Neuron (in vitro differentiated cells): ENCODE results near the gene COG5.

Experiments
- H2AFZ ChIP-seq: one replicate; pipeline ENCODE4 v1.6.1; 2013; ENCODE audit warnings: low read depth, mild to moderate bottlenecking, inconsistent platforms, low read length, moderate library complexity
- H3K27me3 ChIP-seq: one replicate; pipeline ENCODE4 v1.6.1; 2013; ENCODE audit warnings: low read length; ENCODE audit not compliant: insufficient read depth
- H3K36me3 ChIP-seq: one replicate; pipeline ENCODE4 v1.6.1; 2013; ENCODE audit warnings: low read length; ENCODE audit not compliant: insufficient read depth
- H3K4me1 ChIP-seq: one replicate; pipeline ENCODE4 v1.6.1; 2013; ENCODE audit warnings: low read length; ENCODE audit not compliant: insufficient read depth
- H3K4me3 ChIP-seq: 2 replicates; pipeline ENCODE4 v1.5.1; 2013; ENCODE audit warnings: mild to moderate bottlenecking, low read length, moderate library complexity
- H3K9me3 ChIP-seq: one replicate; pipeline ENCODE4 v1.6.1; 2013; ENCODE audit warnings: low read length

COG5 gene

GRCh38 chr7:107494315-107494751 is 69.4 kb downstream of the COG5 start:
- Histone ChIP-seq H2AFZ (no peak overlapping the region), H3K27me3 (no peaks in the 10 kb centered on the region), H3K36me3 (no peaks in the 10 kb centered on the region), H3K9me3 (peaks cover 2% of the 10 kb centered on the region), H3K4me1 (no peaks in the 10 kb centered on the region), H3K4me3 (no peak overlapping the region)

DNA sequence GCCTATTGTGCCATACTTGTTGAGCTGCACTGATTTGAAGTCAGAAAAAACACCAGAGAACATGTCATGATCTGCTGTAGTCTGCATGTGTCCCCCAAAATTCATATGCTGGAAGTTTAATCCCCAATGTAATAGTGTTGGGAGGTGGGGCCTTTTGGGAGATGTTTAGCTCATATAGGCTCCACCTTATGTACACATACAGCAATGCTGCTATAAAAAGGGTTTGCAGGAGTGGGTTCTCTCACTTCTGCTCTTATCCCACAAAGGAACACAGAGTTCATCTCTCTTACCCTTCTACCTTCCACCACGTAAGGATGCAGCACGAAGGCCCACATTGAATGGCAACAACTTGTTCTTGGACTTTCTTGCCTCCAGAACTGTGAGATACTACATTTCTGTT is 70.8 kb downstream of the COG5 start:
- no peak overlapping the region for H3K4me3 ChIP-seq
- H3K4me1 ChIP-seq = no peaks in the 10 kb centered on the region
- H2AFZ ChIP-seq = no peak overlapping the region
- peaks cover 2% of the 10 kb centered on the region for H3K9me3 ChIP-seq
- no peaks in the 10 kb centered on the region for H3K36me3 ChIP-seq
- no peaks in the 10 kb centered on the region for H3K27me3 ChIP-seq

DNA sequence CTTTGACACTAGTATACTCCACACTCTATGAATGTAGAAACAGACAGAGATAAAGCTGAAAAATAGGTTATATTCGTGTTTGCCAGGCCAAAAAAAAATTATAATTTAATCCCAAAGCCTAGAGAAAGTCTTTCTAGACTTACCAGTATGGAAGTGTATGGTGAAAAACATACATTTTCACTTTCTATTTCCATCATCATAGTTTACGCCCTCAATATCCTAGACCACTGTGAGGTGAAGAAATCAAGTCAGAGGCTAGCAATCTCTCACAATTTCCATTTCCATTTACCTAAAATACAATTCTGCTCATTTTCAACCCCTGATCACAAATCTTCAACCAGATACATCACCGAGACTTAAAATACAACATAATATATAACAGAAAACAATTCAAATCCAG is 77.7 kb downstream of the COG5 start:
- H3K36me3 ChIP-seq = no peaks in the 10 kb centered on the region
- H3K9me3 ChIP-seq = no peaks in the 10 kb centered on the region
- no peaks in the 10 kb centered on the region for H3K27me3 ChIP-seq
- no peak overlapping the region for H3K4me3 ChIP-seq
- no peaks in the 10 kb centered on the region for H3K4me1 ChIP-seq
- H2AFZ ChIP-seq = no peak overlapping the region

DNA sequence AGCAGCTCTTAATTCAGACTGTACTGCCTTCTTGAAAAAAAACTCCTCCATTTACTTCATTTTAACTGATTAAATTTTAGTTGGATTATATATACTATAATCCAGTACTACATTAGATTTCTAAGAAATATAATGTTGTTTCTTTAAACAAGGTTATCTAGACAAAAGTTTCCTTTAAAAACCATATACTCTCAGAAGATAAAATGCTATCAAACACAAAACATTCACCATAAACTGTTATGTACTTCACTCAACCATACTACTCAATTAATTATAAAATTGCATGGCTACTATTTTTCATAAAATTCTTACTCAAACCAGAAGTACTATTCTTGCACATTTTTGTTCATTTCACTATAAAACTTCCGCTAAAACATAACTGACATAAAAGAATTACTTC is 81.1 kb downstream of the COG5 start:
- Histone ChIP-seq H3K36me3 (no peaks in the 10 kb centered on the region), H3K4me3 (no peak overlapping the region), H3K27me3 (no peaks in the 10 kb centered on the region), H2AFZ (no peak overlapping the region), H3K4me1 (no peaks in the 10 kb centered on the region), H3K9me3 (no peaks in the 10 kb centered on the region)

DNA sequence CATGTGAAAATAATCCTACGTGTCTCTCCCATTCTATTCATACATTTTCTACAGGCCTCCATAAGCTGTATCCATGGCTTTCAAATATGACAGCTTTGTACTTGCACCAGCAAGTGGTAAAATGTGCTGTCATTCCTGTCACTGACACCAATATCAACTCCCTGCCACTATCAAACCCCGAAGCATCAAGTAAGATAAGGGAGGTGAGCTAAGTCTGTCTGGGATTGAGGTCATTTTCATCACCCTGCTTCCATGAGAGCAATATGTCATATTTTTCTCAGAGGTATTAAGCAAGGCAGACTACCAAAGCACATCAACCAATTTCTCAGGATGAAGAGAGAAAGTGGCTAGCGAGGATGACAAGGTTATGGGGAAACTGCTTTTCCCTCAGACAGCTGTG is 82.8 kb downstream of the COG5 start:
- H3K36me3 ChIP-seq = no peaks in the 10 kb centered on the region
- no peaks in the 10 kb centered on the region for H3K27me3 ChIP-seq
- H3K4me1 ChIP-seq = no peaks in the 10 kb centered on the region
- no peak overlapping the region for H2AFZ ChIP-seq
- no peak overlapping the region for H3K4me3 ChIP-seq
- no peaks in the 10 kb centered on the region for H3K9me3 ChIP-seq

- no peaks in the 10 kb centered on the region for H3K36me3 ChIP-seq
- H3K27me3 ChIP-seq = no peaks in the 10 kb centered on the region
- H3K4me3 ChIP-seq = no peak overlapping the region
- no peaks in the 10 kb centered on the region for H3K9me3 ChIP-seq
- H2AFZ ChIP-seq = no peak overlapping the region
- H3K4me1 ChIP-seq = no peaks in the 10 kb centered on the region
Observed at GRCh38 chr7:107479303-107479702, 84.4 kb downstream of the COG5 start.

DNA sequence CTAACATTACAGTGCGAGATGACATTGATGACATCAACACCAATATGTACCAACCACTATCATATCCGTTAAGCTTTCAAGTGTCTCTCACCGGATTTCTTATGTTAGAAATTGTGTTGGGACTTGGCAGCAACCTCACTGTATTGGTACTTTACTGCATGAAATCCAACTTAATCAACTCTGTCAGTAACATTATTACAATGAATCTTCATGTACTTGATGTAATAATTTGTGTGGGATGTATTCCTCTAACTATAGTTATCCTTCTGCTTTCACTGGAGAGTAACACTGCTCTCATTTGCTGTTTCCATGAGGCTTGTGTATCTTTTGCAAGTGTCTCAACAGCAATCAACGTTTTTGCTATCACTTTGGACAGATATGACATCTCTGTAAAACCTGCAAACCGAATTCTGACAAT is 89.6 kb downstream of the COG5 start:
- no peak overlapping the region for H2AFZ ChIP-seq
- peaks cover 12% of the 10 kb centered on the region for H3K4me1 ChIP-seq
- H3K27me3 ChIP-seq = no peaks in the 10 kb centered on the region
- H3K9me3 ChIP-seq = no peaks in the 10 kb centered on the region
- H3K36me3 ChIP-seq = no peaks in the 10 kb centered on the region
- H3K4me3 ChIP-seq = no peak overlapping the region

- H2AFZ ChIP-seq = no peak overlapping the region
- H3K9me3 ChIP-seq = no peaks in the 10 kb centered on the region
- H3K27me3 ChIP-seq = no peaks in the 10 kb centered on the region
- no peak overlapping the region for H3K4me3 ChIP-seq
- H3K36me3 ChIP-seq = no peaks in the 10 kb centered on the region
- peaks cover 12% of the 10 kb centered on the region for H3K4me1 ChIP-seq
Observed at GRCh38 chr7:107472116-107472515, 91.6 kb downstream of the COG5 start.

- no peak overlapping the region for H2AFZ ChIP-seq
- no peaks in the 10 kb centered on the region for H3K27me3 ChIP-seq
- no peaks in the 10 kb centered on the region for H3K36me3 ChIP-seq
- no peak overlapping the region for H3K4me3 ChIP-seq
- H3K9me3 ChIP-seq = no peaks in the 10 kb centered on the region
- peaks cover 12% of the 10 kb centered on the region for H3K4me1 ChIP-seq
Observed at GRCh38 chr7:107471292-107472070, 92.2 kb downstream of the COG5 start.

- Histone ChIP-seq H3K36me3 (no peaks in the 10 kb centered on the region), H3K4me1 (peaks cover 12% of the 10 kb centered on the region), H3K9me3 (no peaks in the 10 kb centered on the region), H3K27me3 (no peaks in the 10 kb centered on the region), H2AFZ (peak within 1 kb of the TSS; percentile 88), H3K4me3 (peak within 1 kb of the TSS; percentile 48)
Observed at GRCh38 chr7:107469929-107470328, 93.8 kb downstream of the COG5 start, which contains the start of gene GPR22. Gene GPR22, plus strand, starts transcription at chr7:107470057. Its CDS starts 4,004 bp downstream, at chr7:107474061.

DNA sequence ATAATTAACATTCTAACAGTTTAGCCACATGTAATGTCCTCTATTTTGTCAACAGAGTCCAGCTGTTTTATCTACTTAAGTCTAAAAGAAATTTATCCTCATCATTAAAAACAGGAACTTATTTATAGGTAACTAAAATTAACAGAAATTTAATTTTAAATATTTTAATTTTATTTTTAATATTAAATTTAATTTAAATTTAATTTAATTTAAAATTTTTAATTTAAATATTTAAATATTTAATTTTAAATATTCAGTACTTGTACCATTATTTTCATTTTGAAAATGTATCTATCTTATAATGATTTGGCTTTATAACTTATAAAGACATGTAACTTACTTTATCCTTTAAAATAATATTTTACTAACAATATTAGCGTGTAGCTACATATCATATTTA is 94.9 kb downstream of the COG5 start:
- H3K9me3 ChIP-seq = no peaks in the 10 kb centered on the region
- no peak overlapping the region for H3K4me3 ChIP-seq
- no peaks in the 10 kb centered on the region for H3K27me3 ChIP-seq

DNA sequence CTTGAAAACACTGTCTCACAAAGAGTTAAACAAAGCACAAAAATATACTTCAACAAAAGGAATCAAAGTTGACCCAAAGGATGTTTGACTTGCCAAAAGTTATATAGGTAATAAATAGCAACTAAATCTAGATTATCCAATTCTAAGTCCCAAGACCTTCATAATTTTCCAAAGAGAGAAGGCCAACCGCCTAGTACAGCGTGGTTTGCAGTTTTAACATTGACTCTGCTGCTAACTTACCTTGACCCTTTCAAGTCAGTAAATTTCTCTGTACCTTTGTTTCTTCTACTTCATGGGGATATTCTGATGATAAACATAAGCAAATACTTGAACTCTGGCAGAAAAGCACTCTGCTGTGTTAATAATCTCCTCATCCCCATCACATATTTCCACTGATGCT is 95.7 kb downstream of the COG5 start:
- H3K36me3 ChIP-seq = no peaks in the 10 kb centered on the region
- no peak overlapping the region for H2AFZ ChIP-seq
- H3K9me3 ChIP-seq = no peaks in the 10 kb centered on the region
- H3K4me3 ChIP-seq = no peak overlapping the region
- H3K27me3 ChIP-seq = no peaks in the 10 kb centered on the region
- peaks cover 15% of the 10 kb centered on the region for H3K4me1 ChIP-seq

More for the DNA sequence above, 94.9 kb downstream of the COG5 start:
- Histone ChIP-seq H3K4me1 (peaks cover 12% of the 10 kb centered on the region), H2AFZ (no peak overlapping the region), H3K36me3 (no peaks in the 10 kb centered on the region)

- no peaks in the 10 kb centered on the region for H3K36me3 ChIP-seq
- peaks cover 12% of the 10 kb centered on the region for H3K4me1 ChIP-seq
- H2AFZ ChIP-seq = no peak overlapping the region
- H3K9me3 ChIP-seq = no peaks in the 10 kb centered on the region
- H3K4me3 ChIP-seq = no peak overlapping the region
- H3K27me3 ChIP-seq = no peaks in the 10 kb centered on the region
Observed at GRCh38 chr7:107464666-107465226, 99.0 kb downstream of the COG5 start.
